Right lobe of liver (tissue), 4 donors: Measurements from ENCODE around the gene MRPL57.

ENCODE experiments used
- CTCF ChIP-seq, 4 donors: fragments of 200-600 bp in 3 of 4; fragments of 450-650 bp in 1 of 4; IDR thresholded peaks; one replicate each; pipeline versions ENCODE4 v1.5.1 to v1.8.0; 2016 to 2022; ENCODE audit warnings: antibody characterized with exemption in 4 of 4, mild to moderate bottlenecking in 2 of 4
- POLR2A ChIP-seq: fragments of 450-650 bp; IDR thresholded peaks from one replicate; pipeline ENCODE4 v1.6.1; 2017; ENCODE audit warnings: antibody characterized with exemption, mild to moderate bottlenecking
- donor health status: DM: no; HTN: no; CAD: no.
- donor health status: DM: no; HTN: no; CAD: no.
- donor health status: DM: no; HTN: yes; CAD: no.

GRCh38 chr13:21181671-21182070 lies 5.2 kb downstream of the MRPL57 start:
- TF ChIP-seq CTCF (IDR thresholded peaks at IDR 0.05) (no peak), POLR2A (no peak)
